Activated CD8-positive, alpha-beta memory T cell treated with anti-CD3 and anti-CD28 coated beads for 1 hour (primary cell): ENCODE measurements around the gene SSTR4.

ENCODE experiments used
- DNase-seq, 2 donors: peaks; one replicate each; pipeline ENCODE4 v3.0.0-alpha.2; 2020; ENCODE audit warnings: low read depth in 1 of 2; ENCODE audit errors: extremely low read depth in 1 of 2

Gene SSTR4

GRCh38 chr20:23039885-23040508 is 4.9 kb downstream of the SSTR4 start:
- DNase-seq = no peak

GRCh38 chr20:23042270-23042669 is 7.2 kb downstream of the SSTR4 start:
- no peak for DNase-seq

- no peak for DNase-seq
These were observed 8.3 kb downstream of the SSTR4 start for GRCh38 chr20:23043376-23043775.

- no peak for DNase-seq
These were observed 11.3 kb downstream of the SSTR4 start for GRCh38 chr20:23046431-23046830.

GRCh38 chr20:23047001-23047737 is 12.1 kb downstream of the SSTR4 start:
- no peak for DNase-seq

- no peak for DNase-seq
These were observed 12.7 kb downstream of the SSTR4 start for GRCh38 chr20:23047738-23048214.

GRCh38 chr20:23048283-23049200 is 13.4 kb downstream of the SSTR4 start:
- DNase-seq = no peak

- DNase-seq = no peak
These were observed 14.3 kb downstream of the SSTR4 start, which contains the start of gene THBD for GRCh38 chr20:23049201-23050075. Gene THBD, minus strand, starts transcription at chr20:23049672. Its CDS starts 168 bp downstream, at chr20:23049504.

- no peak for DNase-seq
These were observed 15.1 kb downstream of the SSTR4 start for GRCh38 chr20:23050076-23050838.

- no peak for DNase-seq
These were observed 15.9 kb downstream of the SSTR4 start for GRCh38 chr20:23050847-23051627.

GRCh38 chr20:23052904-23053303 is 17.8 kb downstream of the SSTR4 start:
- no peak for DNase-seq

- no peak for DNase-seq
These were observed 23.1 kb downstream of the SSTR4 start for GRCh38 chr20:23058240-23058639.

- DNase-seq = no peak
These were observed 23.9 kb downstream of the SSTR4 start for GRCh38 chr20:23059001-23059400.

GRCh38 chr20:23059846-23060245 is 24.7 kb downstream of the SSTR4 start:
- no peak for DNase-seq

- DNase-seq = no peak
These were observed 25.5 kb downstream of the SSTR4 start for GRCh38 chr20:23060629-23061028.

GRCh38 chr20:23061262-23061661 is 26.1 kb downstream of the SSTR4 start:
- no peak for DNase-seq

- no peak for DNase-seq
These were observed 26.8 kb downstream of the SSTR4 start for GRCh38 chr20:23061734-23062561.

- no peak for DNase-seq
These were observed 27.5 kb downstream of the SSTR4 start for GRCh38 chr20:23062632-23063031.
